Motor neuron (in vitro differentiated cells): ENCODE data around the gene PLXDC1. TPM values are rescaled to one million over a fixed set of nuclear protein-coding genes. Genes with fewer than 3 reads are reported as not detected.

Experiments used
- ATAC-seq, 8 experiments: fragments of 200-7000 bp; cut with Tn5 transposase; replicated peaks in 6 of 8; 2 replicates each; pipeline ENCODE4 v1.8.0; 2021; ENCODE audit warnings: mild to moderate bottlenecking in 8 of 8, moderate library complexity in 8 of 8
- H3K27ac ChIP-seq, 2 donors: fragments of 250-450 bp; sonication (Bioruptor Pico); 2 replicates each; pipeline ENCODE4 v1.9.0; 2021; ENCODE audit warnings: antibody characterized with exemption in 2 of 2, mild to moderate bottlenecking in 2 of 2, moderate library complexity in 1 of 2
- H3K4me1 ChIP-seq, 2 donors: fragments of 250-450 bp; sonication (Bioruptor Pico); replicated peaks in 1 of 2; 2 replicates each; pipeline ENCODE4 v1.6.1; 2021; ENCODE audit warnings: antibody characterized with exemption in 2 of 2, mild to moderate bottlenecking in 2 of 2, moderate library complexity in 1 of 2
- H3K4me3 ChIP-seq, 5 donors: fragments of 250-450 bp; sonication (Bioruptor Pico); 2 replicates each; pipeline ENCODE4 v1.9.0; 2021; ENCODE audit warnings: antibody characterized with exemption in 5 of 5, mild to moderate bottlenecking in 5 of 5, moderate library complexity in 4 of 5
- WGBS, 10 experiments: fragments of 450-650 bp; shearing (Covaris generic); methylation state at CpG; one replicate each; pipeline ENCODE4 v1.0.0; 2022; 5-methylcytosine and 5-hydroxymethylcytosine counted together
- in situ Hi-C, 9 experiments: fragments of 400-800 bp; cut with MboI; loops; one replicate each; pipeline ENCODE4 v1.15.0; 2021; ENCODE audit warnings: low sequenced_read_pairs in 9 of 9, low pct_unique_long_range_greater_than_20kb in 2 of 9; ENCODE audit not compliant: unreplicated experiment in 9 of 9
- total RNA-seq, 8 experiments: library from RNA; unstranded; fragments of 300-600 nt; gene quantifications; 2 replicates each; pipeline versions ENCODE4 v1.2.3 to v1.2.4, GENCODE V29; 2022

The PLXDC1 gene
- total RNA-seq, 8 experiments from 2014 or later: 0.37 to 4.3 (median 0.93) TPM

DNA sequence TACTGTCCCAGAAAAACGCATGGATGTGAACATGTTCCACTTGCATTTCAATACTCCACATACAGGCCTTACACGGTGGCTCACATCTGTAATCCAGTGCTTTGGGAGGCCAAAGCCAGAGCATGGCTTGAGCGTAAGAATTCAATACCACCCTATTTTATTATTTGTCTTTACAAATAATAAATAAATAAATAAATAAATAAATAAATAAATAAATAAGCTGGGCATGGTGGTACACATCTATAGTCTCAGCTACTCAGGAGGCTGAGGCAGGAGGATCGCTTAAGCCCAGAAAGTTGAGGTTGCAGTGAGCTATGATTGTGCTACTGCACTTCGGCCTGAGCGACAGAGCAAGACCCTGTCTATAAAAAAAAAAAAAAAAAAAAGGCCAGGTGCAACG, 53.9 kb downstream of the PLXDC1 start:
- no peak for ATAC-seq

DNA sequence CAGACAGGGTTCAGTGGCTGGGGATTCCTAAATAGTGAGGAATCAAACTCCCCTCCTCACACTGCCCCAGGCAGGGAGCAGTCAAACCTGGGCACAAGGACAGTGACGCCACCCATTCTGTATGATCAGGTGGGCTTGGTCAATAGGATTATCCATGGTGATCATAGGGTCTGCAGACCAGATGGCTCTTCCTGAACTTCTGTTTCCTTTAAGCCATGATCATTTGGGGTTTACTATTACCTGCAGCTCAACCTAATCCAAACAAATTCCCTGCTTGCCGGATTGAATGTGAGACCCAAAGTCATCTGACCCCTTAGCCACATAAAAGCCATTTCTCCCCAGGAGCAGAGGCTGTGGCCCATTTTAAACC, 54.3 kb downstream of the PLXDC1 start:
- H3K4me1 ChIP-seq: peaks cover 0 to 14% of the 10 kb centered on the region in 2 donors
- H3K4me3 ChIP-seq: no peak overlapping the region
- in situ Hi-C loops: no loop called here
- no peak for ATAC-seq
- H3K27ac ChIP-seq: no peak overlapping the region
- WGBS, 10 experiments: 83 to 100% (median 100%) methylated on average over 1 to 2 of the region's 2 CpGs; no CpG with 5 or more reads in 5 of the 10 experiments

More for the DNA sequence above, 53.9 kb downstream of the PLXDC1 start:
- H3K4me1 ChIP-seq: peaks cover 0 to 13% of the 10 kb centered on the region in 2 donors
- no peak overlapping the region for H3K27ac ChIP-seq
- no peak overlapping the region for H3K4me3 ChIP-seq
- in situ Hi-C loops: no loop called here
- WGBS, 10 experiments: 54 to 100% (median 87%) methylated on average over 1 to 4 of the region's 7 CpGs; no CpG with 5 or more reads in 3 of the 10 experiments

- in situ Hi-C loops: no loop called here
- 18 to 100% (median 70%) methylated on average over 2 to 9 of the region's 10 CpGs; no CpG with 5 or more reads in 3 of the 10 experiments for WGBS, 10 experiments
- H3K27ac ChIP-seq: no peak overlapping the region
Measured at GRCh38 chr17:39096508-39097149, 54.8 kb downstream of the PLXDC1 start.

GRCh38 chr17:39095309-39095686, 56.1 kb downstream of the PLXDC1 start:
- no peak for ATAC-seq
- in situ Hi-C loops: no loop called here
- peaks cover 0 to 21% of the 10 kb centered on the region in 2 donors for H3K4me1 ChIP-seq
- no peak overlapping the region for H3K27ac ChIP-seq
- no peak overlapping the region for H3K4me3 ChIP-seq
- WGBS, 10 experiments: 56 to 80% (median 71%) methylated on average over 1 to 2 of the region's 5 CpGs; no CpG with 5 or more reads in 7 of the 10 experiments

More at GRCh38 chr17:39096508-39097149, 54.8 kb downstream of the PLXDC1 start:
- peak in 2 of 8 experiments; percentile 53 to 67 for ATAC-seq
- Histone ChIP-seq H3K4me3 (no peak overlapping the region), H3K4me1 (peaks cover 0 to 14% of the 10 kb centered on the region in 2 donors)

GRCh38 chr17:39094607-39095308, 56.7 kb downstream of the PLXDC1 start:
- ATAC-seq: no peak
- Histone ChIP-seq H3K4me1 (peaks cover 0 to 21% of the 10 kb centered on the region in 2 donors), H3K27ac (no peak overlapping the region), H3K4me3 (no peak overlapping the region)
- in situ Hi-C loops: no loop called here
- 0 to 100% (median 80%) methylated on average over 1 to 2 of the region's 8 CpGs; no CpG with 5 or more reads in 3 of the 10 experiments for WGBS, 10 experiments

- in situ Hi-C loops: no loop called here
- Histone ChIP-seq H3K4me3 (no peak overlapping the region), H3K27ac (peak overlapping the region in 1 of 2 donors; percentile 27), H3K4me1 (peaks cover 0 to 21% of the 10 kb centered on the region in 2 donors)
- peak in 4 of 8 experiments; percentile 43 to 68 (median 52) for ATAC-seq
- 0 to 100% (median 52%) methylated on average over 1 to 6 of the region's 6 CpGs; no CpG with 5 or more reads in 3 of the 10 experiments for WGBS, 10 experiments
Measured at GRCh38 chr17:39092692-39093230, 58.7 kb downstream of the PLXDC1 start.

- ATAC-seq: peak in 3 of 8 experiments; percentile 9 to 20 (median 19)
- H3K4me1 ChIP-seq: peaks cover 0 to 16% of the 10 kb centered on the region in 2 donors
- no peak overlapping the region for H3K4me3 ChIP-seq
- WGBS, 10 experiments: 35 to 100% (median 89%) methylated on average over 2 to 8 of the region's 15 CpGs; no CpG with 5 or more reads in 3 of the 10 experiments
- H3K27ac ChIP-seq: no peak overlapping the region
- in situ Hi-C loops: no loop called here
Measured at GRCh38 chr17:39090908-39091665, 60.4 kb downstream of the PLXDC1 start.

DNA sequence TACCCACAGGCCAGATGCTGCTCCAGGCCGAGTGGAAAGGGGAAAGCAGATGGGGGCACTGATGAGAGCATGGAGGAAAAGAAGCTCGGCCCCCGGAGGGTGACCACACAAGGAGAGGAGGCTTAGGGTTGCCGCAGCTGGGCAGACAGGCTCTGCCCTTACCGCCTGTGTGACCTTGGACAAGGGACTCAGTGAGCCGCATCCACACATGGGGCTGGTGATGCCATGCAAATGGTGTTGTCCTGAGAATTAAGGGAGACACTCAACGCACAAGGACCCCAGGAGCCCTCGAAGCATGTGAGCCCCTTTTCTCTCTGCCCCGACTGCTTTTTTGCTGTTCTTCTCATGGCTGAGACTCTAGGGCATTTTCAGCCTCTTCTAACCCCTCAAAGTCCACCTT, 61.0 kb downstream of the PLXDC1 start:
- no peak overlapping the region for H3K4me3 ChIP-seq
- H3K4me1 ChIP-seq: peaks cover 0 to 14% of the 10 kb centered on the region in 2 donors
- in situ Hi-C loops: no loop called here
- H3K27ac ChIP-seq: no peak overlapping the region
- ATAC-seq: no peak
- 60 to 100% (median 75%) methylated on average over 2 to 7 of the region's 9 CpGs; no CpG with 5 or more reads in 2 of the 10 experiments for WGBS, 10 experiments

GRCh38 chr17:39084558-39084957, 66.9 kb downstream of the PLXDC1 start:
- 40 to 86% (median 52%) methylated on average over 1 to 6 of the region's 11 CpGs; no CpG with 5 or more reads in 4 of the 10 experiments for WGBS, 10 experiments
- in situ Hi-C loops: no loop called here
- Histone ChIP-seq H3K4me1 (peaks cover 0 to 8% of the 10 kb centered on the region in 2 donors), H3K27ac (no peak overlapping the region), H3K4me3 (no peak overlapping the region)
- ATAC-seq: peak in 2 of 8 experiments; percentile 43 to 45

- Histone ChIP-seq H3K4me3 (no peak overlapping the region), H3K27ac (no peak overlapping the region), H3K4me1 (peaks cover 0 to 8% of the 10 kb centered on the region in 2 donors)
- in situ Hi-C loops: no loop called here
- ATAC-seq: no peak
- 87 to 100% (median 90%) methylated on average over 2 to 5 of the region's 5 CpGs; no CpG with 5 or more reads in 7 of the 10 experiments for WGBS, 10 experiments
Measured at GRCh38 chr17:39083270-39083669, 68.2 kb downstream of the PLXDC1 start.

- no peak overlapping the region for H3K27ac ChIP-seq
- ATAC-seq: no peak
- no peak overlapping the region for H3K4me3 ChIP-seq
- in situ Hi-C loops: no loop called here
- 0 to 86% (median 40%) methylated on average over 1 of the region's 1 CpG; no CpG with 5 or more reads in 3 of the 10 experiments for WGBS, 10 experiments
- peaks cover 0 to 8% of the 10 kb centered on the region in 2 donors for H3K4me1 ChIP-seq
Measured at GRCh38 chr17:39082482-39082881, 69.0 kb downstream of the PLXDC1 start.

GRCh38 chr17:39081851-39082250, 69.6 kb downstream of the PLXDC1 start:
- Histone ChIP-seq H3K4me3 (no peak overlapping the region), H3K4me1 (peaks cover 0 to 8% of the 10 kb centered on the region in 2 donors), H3K27ac (no peak overlapping the region)
- in situ Hi-C loops: no loop called here
- WGBS, 10 experiments: 33 to 83% methylated on average over 1 of the region's 1 CpG; no CpG with 5 or more reads in 8 of the 10 experiments
- ATAC-seq: no peak
